Skeletal muscle tissue (tissue), 4 donors: ENCODE data around the gene RDH13. TPM values are rescaled to one million over a fixed set of nuclear protein-coding genes. Genes with fewer than 3 reads are reported as not detected.
"Not testable (repeated sequence)": the region's sequence is repeated elsewhere in the genome, so short reads cannot be mapped to it uniquely, and the experiment has no call there.

Experiments
- H3K27ac ChIP-seq: one replicate; pipeline ENCODE4 v1.7.0; 2013; ENCODE audit warnings: mild to moderate bottlenecking, low read depth, low read length, inconsistent platforms
- H3K27me3 ChIP-seq, 3 donors: one replicate each; pipeline ENCODE4 v1.7.0; 2013; ENCODE audit warnings: low read length in 3 of 3; ENCODE audit not compliant: control insufficient read depth in 3 of 3, insufficient read depth in 3 of 3
- H3K36me3 ChIP-seq, 3 donors: one replicate each; pipeline ENCODE4 v1.7.0; 2013; ENCODE audit warnings: low read length in 3 of 3; ENCODE audit not compliant: control insufficient read depth in 3 of 3, insufficient read depth in 3 of 3
- H3K4me1 ChIP-seq, 3 donors: one replicate each; pipeline ENCODE4 v1.7.0; 2013; ENCODE audit warnings: low read length in 3 of 3, mild to moderate bottlenecking in 3 of 3; ENCODE audit not compliant: control insufficient read depth in 3 of 3, insufficient read depth in 3 of 3
- H3K4me3 ChIP-seq, 3 donors: one replicate each; pipeline ENCODE4 v1.7.0; 2013; ENCODE audit warnings: low read length in 3 of 3
- H3K9ac ChIP-seq, 3 donors: one replicate each; pipeline ENCODE4 v1.7.0; 2013; ENCODE audit warnings: low read length in 3 of 3, mild to moderate bottlenecking in 3 of 3, moderate library complexity in 2 of 3, low read depth in 1 of 3
- H3K9me3 ChIP-seq, 3 donors: one replicate each; pipeline ENCODE4 v1.7.0; 2013; ENCODE audit warnings: low read length in 3 of 3; ENCODE audit not compliant: control insufficient read depth in 3 of 3
- total RNA-seq: library from RNA; depleted of rRNA; stranded (reverse); fragments of >200 nt; gene quantifications from one replicate; pipeline ENCODE4 v1.2.3, GENCODE V29; 2014
- donor health status: Osteomylitis.

The RDH13 gene
- total RNA-seq, 1 donor from 2014 or later = 12.5 TPM

DNA sequence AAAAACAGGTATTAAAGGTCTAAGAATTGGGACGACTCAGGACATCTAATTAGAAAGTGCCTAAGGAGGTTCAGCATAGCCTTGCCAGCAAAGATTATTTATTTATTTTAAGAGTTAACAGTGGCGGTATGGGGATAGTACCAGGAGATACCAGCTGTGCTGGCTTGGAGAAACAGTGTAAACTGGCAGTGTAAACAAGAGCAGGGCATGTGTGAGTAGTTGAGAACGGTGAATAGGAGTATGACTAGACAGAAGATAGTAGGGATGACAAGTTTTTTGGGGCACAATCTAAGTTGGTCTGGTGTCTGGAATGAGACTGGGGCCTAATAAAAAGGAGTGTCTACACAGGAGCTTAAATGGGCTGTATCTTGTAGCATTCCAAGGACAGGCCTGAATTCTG lies 55.4 kb downstream of the RDH13 start:
- H3K9ac ChIP-seq, H3K27ac ChIP-seq, H3K36me3 ChIP-seq, H3K27me3 ChIP-seq, H3K4me3 ChIP-seq, H3K4me1 ChIP-seq, H3K9me3 ChIP-seq: not testable (repeated sequence)

DNA sequence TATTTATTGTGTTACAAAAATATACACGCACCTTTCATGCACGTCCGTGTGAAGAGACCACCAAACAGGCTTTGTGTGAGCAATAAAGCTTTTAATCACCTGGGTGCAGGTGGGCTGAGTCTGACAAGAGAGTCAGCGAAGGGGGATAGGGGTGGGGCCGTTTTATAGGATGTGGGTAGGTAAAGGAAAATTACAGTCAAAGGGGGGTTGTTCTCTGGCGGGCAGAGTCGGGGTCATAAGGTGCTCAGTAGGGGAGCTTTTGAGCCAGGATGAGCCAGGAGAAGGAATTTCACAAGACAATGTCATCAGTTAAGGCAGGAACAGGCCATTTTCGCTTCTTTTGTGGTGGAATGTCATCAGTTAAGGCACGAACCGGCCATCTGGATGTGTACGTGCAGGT lies 56.2 kb downstream of the RDH13 start:
- H3K9me3 ChIP-seq, H3K4me1 ChIP-seq, H3K27me3 ChIP-seq, H3K36me3 ChIP-seq, H3K4me3 ChIP-seq, H3K27ac ChIP-seq, H3K9ac ChIP-seq: not testable (repeated sequence)

DNA sequence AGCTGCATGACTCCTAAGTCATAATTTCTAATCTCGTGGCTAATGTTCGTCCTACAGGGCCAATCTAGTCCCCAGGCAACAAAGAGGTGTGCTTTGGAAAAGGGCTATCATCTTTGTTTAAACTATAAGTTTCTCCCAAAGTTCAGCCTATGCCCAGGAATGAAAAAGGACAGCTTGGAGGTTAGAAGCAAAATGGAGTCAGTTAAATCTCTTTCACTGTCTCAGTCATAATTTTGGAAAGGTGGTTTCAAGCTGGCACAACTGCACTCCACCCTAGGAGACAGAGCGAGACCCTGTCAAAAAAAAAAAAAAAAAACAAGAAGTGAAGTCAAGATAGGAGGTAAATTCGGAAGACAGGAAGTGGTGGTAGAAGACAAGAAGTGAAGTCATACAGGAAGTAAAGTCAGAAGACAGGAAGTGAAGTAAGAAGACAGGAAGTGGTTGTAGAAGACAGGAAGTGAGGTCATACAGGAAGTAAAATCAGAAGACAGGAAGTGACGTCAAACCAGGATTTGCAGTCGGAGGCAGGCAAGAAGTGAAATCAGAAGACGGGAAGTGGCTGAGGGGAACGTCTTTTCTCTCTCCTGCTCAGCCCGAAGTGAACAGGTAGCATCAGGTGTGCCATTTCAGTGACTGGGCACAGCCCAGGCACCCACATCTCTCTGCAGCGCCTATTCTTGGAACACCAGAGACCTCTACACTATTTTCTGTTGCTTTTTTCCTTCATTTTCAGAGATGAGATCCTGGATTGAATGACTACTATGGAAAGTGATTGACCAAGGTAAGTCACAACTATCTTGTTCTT lies 57.1 kb downstream of the RDH13 start:
- Histone ChIP-seq H3K27me3 (no peaks in the 10 kb centered on the region), H3K9me3 (peaks cover 0 to 2% (median 0%) of the 10 kb centered on the region in 3 donors), H3K9ac (no peak overlapping the region), H3K4me1 (no peaks in the 10 kb centered on the region), H3K4me3 (peak overlapping the region in 2 of 3 donors; percentile 48 to 60), H3K27ac (no peak overlapping the region), H3K36me3 (no peaks in the 10 kb centered on the region)

DNA sequence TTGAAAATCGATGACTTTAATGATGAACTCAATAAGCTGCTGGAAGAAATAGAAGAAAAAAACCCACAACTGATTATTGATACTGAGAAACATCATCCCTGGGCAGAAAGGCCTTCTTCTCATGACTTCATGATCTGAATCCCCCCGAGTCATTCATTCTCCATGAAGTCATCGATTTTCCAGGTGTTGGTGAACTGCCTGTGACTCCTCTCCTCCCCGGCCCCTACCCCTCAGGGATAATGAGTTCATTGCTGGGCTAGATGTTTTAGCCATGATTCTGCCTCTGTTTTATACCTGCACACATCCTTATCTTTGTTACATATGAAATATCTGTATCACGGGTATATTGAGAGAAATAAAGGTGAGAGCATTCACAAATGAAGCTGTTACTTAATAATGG lies 62.2 kb downstream of the RDH13 start:
- Histone ChIP-seq H3K9ac (no peak overlapping the region), H3K27ac (no peak overlapping the region), H3K4me1 (no peaks in the 10 kb centered on the region), H3K9me3 (no peaks in the 10 kb centered on the region), H3K27me3 (no peaks in the 10 kb centered on the region), H3K36me3 (no peaks in the 10 kb centered on the region), H3K4me3 (no peak overlapping the region)

DNA sequence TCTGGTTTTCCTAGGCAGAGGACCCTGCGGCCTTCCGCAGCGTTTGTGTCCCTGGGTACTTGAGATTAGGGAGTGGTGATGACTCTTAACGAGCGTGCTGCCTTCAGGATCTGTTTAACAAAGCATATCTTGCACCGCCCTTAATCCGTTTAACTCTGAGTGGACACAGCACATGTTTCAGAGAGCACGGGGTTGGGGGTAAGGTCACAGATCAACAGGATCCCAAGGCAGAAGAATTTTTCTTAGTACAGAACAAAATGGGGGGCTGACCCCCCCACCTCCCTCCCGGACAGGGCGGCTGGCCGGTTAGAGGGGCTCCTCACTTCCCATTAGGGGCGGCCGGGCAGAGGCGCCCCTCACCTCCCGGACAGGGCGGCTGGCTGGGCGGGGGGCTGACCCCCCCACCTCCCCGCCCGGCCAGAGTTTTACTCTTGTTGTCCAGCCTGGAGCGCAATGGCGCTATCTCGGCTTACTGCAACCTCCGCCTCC lies 64.2 kb downstream of the RDH13 start:
- not testable (repeated sequence) for H3K27me3 ChIP-seq, H3K36me3 ChIP-seq, H3K27ac ChIP-seq, H3K9me3 ChIP-seq, H3K4me1 ChIP-seq, H3K4me3 ChIP-seq, H3K9ac ChIP-seq

DNA sequence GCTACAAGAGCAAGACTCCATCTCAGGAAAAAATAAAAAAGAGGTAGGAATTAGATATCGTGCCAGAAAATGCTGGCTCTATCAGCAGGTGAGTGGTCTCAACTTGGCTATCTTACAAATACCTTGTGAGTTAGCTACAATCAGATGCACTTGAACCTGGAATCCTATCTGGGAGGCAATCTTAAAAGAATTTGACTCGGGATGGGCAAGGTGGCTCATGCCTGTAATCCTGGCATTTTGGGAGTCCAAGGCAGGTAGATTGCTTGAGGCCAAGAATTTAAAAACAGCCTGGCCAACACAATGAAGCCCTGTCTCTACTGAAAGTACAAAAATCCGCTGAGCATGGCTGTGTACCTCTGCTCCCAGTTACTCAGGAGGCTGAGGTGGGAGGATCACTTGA lies 67.4 kb downstream of the RDH13 start:
- Histone ChIP-seq H3K4me3 (no peak overlapping the region), H3K9me3 (no peaks in the 10 kb centered on the region), H3K9ac (no peak overlapping the region), H3K27me3 (no peaks in the 10 kb centered on the region), H3K36me3 (no peaks in the 10 kb centered on the region), H3K4me1 (no peaks in the 10 kb centered on the region), H3K27ac (no peak overlapping the region)

Other genes starting within 250 kb of the RDH13 start
- gene KIR3DL1, start 246.7 kb downstream of the RDH13 start, total RNA-seq = not detected
- not detected for gene KIR2DS4, start 230.5 kb downstream of the RDH13 start, total RNA-seq
- gene KIR3DL2, start 212.7 kb downstream of the RDH13 start, total RNA-seq = not detected
- 1.0 TPM for gene FCAR, start 188.9 kb downstream of the RDH13 start, total RNA-seq
- not detected for gene NCR1, start 157.0 kb downstream of the RDH13 start, total RNA-seq
- gene NLRP7, start 115.6 kb downstream of the RDH13 start, total RNA-seq = not detected
- 3.7 TPM for gene NLRP2, start 96.8 kb downstream of the RDH13 start, total RNA-seq
- 1.6 TPM for gene GP6, start 24.9 kb downstream of the RDH13 start, total RNA-seq
- 1.0 TPM for gene EPS8L1, start 12.7 kb upstream of the RDH13 start, total RNA-seq
- gene PPP1R12C, start 54.5 kb upstream of the RDH13 start, total RNA-seq = 24.5 TPM
- 540 TPM for gene TNNT1, start 86.1 kb upstream of the RDH13 start, total RNA-seq
- 4.7 TPM for gene TNNI3, start 94.6 kb upstream of the RDH13 start, total RNA-seq
- gene DNAAF3, start 103.5 kb upstream of the RDH13 start, total RNA-seq = not detected
- gene SYT5, start 117.1 kb upstream of the RDH13 start, total RNA-seq = not detected
- gene PTPRH, start 146.4 kb upstream of the RDH13 start, total RNA-seq = under 0.01 TPM
- gene TMEM86B, start 165.6 kb upstream of the RDH13 start, total RNA-seq = 0.52 TPM
- gene PPP6R1, start 195.9 kb upstream of the RDH13 start, total RNA-seq = 11.0 TPM
- gene HSPBP1, start 217.0 kb upstream of the RDH13 start, total RNA-seq = 10.4 TPM
- 0.52 TPM for gene BRSK1, start 220.8 kb upstream of the RDH13 start, total RNA-seq